Upper lobe of left lung (tissue), 6 donors: ENCODE results near the gene MEIKIN. TPM values are rescaled to one million over a fixed set of nuclear protein-coding genes. Genes with fewer than 3 reads are reported as not detected.

Experiments
- ATAC-seq, 2 donors: fragments of 200-7000 bp; cut with Tn5 transposase; one replicate each; pipeline ENCODE4 v1.9.1; 2022; ENCODE audit warnings: mild to moderate bottlenecking in 2 of 2, moderate library complexity in 2 of 2; ENCODE audit not compliant: low FRiP score in 2 of 2
- DNase-seq, 2 donors: peaks; one replicate each; pipeline ENCODE4 v3.0.0-alpha.2; 2019 to 2020
- H3K27ac ChIP-seq, 4 donors: fragments of 200-600 bp; sonication (generic); one replicate each; pipeline ENCODE4 v1.5.1; 2016 to 2019
- H3K27me3 ChIP-seq, 4 donors: fragments of 200-600 bp; sonication (generic); one replicate each; pipeline ENCODE4 v1.5.1; 2017 to 2019
- H3K36me3 ChIP-seq, 4 donors: fragments of 200-600 bp; sonication (generic); one replicate each; pipeline ENCODE4 v1.5.1; 2016 to 2019
- H3K4me1 ChIP-seq, 4 donors: fragments of 200-600 bp; sonication (generic); one replicate each; pipeline ENCODE4 v1.5.1; 2018 to 2019
- H3K4me3 ChIP-seq, 4 donors: fragments of 200-600 bp; sonication (generic); one replicate each; pipeline ENCODE4 v1.5.1; 2017 to 2019; ENCODE audit warnings: mild to moderate bottlenecking in 2 of 4, moderate library complexity in 1 of 4
- H3K9me3 ChIP-seq, 4 donors: fragments of 200-600 bp; sonication (generic); one replicate each; pipeline ENCODE4 v1.5.1; 2018 to 2019
- EP300 ChIP-seq, 4 donors: sonication (generic); formaldehyde crosslinking; IDR thresholded peaks; one replicate each; pipeline ENCODE4 v1.5.1; 2017; ENCODE audit warnings: antibody characterized with exemption in 4 of 4, control low read depth in 2 of 4
- POLR2A ChIP-seq, 4 donors: fragments of 450-650 bp; IDR thresholded peaks; one replicate each; pipeline ENCODE4 v1.5.1; 2016 to 2017; ENCODE audit warnings: antibody characterized with exemption in 4 of 4, mild to moderate bottlenecking in 2 of 4
- POLR2AphosphoS5 ChIP-seq, 2 donors: sonication (generic); formaldehyde crosslinking; IDR thresholded peaks; one replicate each; pipeline ENCODE4 v1.5.1; 2017; ENCODE audit warnings: antibody characterized with exemption in 2 of 2
- WGBS, 2 donors: methylation state at CpG; one replicate each; pipeline ENCODE4 v1.1.5; 2017 to 2018; 5-methylcytosine and 5-hydroxymethylcytosine counted together
- total RNA-seq, 6 donors: library from RNA; depleted of rRNA in 4 of 6; stranded (reverse); fragments of >200 nt in 4 of 6; gene quantifications; one replicate each; pipeline versions ENCODE4 v1.1.0 to v1.2.1, GENCODE V29; 2016 to 2021
- TF ChIP-seq, protein P1 (sequence below), 6 experiments: fragments of 450-650 bp in 4 of 6; fragments of 200-600 bp in 2 of 6; sonication (generic) in 2 of 6; IDR thresholded peaks; one replicate each; pipeline ENCODE4 v1.5.1; 2016 to 2019; ENCODE audit warnings: antibody characterized with exemption in 6 of 6
- donor health status: DM: no; HTN: no; CAD: no; lungs with moderate emphysema.
- donor health status: DM: no; HTN: yes; CAD: no; lungs with severe emphysema.

MEIKIN gene
- total RNA-seq, 6 donors from 2014 or later, result 0.77 TPM; not detected in 5

GRCh38 chr5:131818001-131818724 lies 127.3 kb downstream of the MEIKIN start:
- Histone ChIP-seq H3K27ac (no peak overlapping the region), H3K9me3 (no peaks in the 10 kb centered on the region), H3K4me1 (no peaks in the 10 kb centered on the region), H3K4me3 (no peak overlapping the region), H3K36me3 (no peaks in the 10 kb centered on the region), H3K27me3 (no peaks in the 10 kb centered on the region)
- no peak for ATAC-seq
- WGBS, 2 donors, result 86 to 88% methylated on average over 2 of the region's 2 CpGs
- no peak for TF ChIP-seq POLR2A (IDR thresholded peaks at IDR 0.05)
- DNase-seq, result no peak

- no peak for DNase-seq
- H3K27ac ChIP-seq, result no peak overlapping the region
- no peaks in the 10 kb centered on the region for H3K36me3 ChIP-seq
- H3K4me1 ChIP-seq, result no peaks in the 10 kb centered on the region
- no peak overlapping the region for H3K4me3 ChIP-seq
- no peaks in the 10 kb centered on the region for H3K9me3 ChIP-seq
- TF ChIP-seq, protein P1, sequence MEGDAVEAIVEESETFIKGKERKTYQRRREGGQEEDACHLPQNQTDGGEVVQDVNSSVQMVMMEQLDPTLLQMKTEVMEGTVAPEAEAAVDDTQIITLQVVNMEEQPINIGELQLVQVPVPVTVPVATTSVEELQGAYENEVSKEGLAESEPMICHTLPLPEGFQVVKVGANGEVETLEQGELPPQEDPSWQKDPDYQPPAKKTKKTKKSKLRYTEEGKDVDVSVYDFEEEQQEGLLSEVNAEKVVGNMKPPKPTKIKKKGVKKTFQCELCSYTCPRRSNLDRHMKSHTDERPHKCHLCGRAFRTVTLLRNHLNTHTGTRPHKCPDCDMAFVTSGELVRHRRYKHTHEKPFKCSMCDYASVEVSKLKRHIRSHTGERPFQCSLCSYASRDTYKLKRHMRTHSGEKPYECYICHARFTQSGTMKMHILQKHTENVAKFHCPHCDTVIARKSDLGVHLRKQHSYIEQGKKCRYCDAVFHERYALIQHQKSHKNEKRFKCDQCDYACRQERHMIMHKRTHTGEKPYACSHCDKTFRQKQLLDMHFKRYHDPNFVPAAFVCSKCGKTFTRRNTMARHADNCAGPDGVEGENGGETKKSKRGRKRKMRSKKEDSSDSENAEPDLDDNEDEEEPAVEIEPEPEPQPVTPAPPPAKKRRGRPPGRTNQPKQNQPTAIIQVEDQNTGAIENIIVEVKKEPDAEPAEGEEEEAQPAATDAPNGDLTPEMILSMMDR (IDR thresholded peaks at IDR 0.05), result no peak
- TF ChIP-seq POLR2A (IDR thresholded peaks at IDR 0.05), result no peak
- no peak for TF ChIP-seq POLR2AphosphoS5 (IDR thresholded peaks at IDR 0.05)
- TF ChIP-seq EP300 (IDR thresholded peaks at IDR 0.05), result no peak
- no peak for ATAC-seq
- 64 to 75% methylated on average over 2 of the region's 2 CpGs for WGBS, 2 donors
- H3K27me3 ChIP-seq, result no peaks in the 10 kb centered on the region
Observed at GRCh38 chr5:131814990-131815389, 130.5 kb downstream of the MEIKIN start.

DNA sequence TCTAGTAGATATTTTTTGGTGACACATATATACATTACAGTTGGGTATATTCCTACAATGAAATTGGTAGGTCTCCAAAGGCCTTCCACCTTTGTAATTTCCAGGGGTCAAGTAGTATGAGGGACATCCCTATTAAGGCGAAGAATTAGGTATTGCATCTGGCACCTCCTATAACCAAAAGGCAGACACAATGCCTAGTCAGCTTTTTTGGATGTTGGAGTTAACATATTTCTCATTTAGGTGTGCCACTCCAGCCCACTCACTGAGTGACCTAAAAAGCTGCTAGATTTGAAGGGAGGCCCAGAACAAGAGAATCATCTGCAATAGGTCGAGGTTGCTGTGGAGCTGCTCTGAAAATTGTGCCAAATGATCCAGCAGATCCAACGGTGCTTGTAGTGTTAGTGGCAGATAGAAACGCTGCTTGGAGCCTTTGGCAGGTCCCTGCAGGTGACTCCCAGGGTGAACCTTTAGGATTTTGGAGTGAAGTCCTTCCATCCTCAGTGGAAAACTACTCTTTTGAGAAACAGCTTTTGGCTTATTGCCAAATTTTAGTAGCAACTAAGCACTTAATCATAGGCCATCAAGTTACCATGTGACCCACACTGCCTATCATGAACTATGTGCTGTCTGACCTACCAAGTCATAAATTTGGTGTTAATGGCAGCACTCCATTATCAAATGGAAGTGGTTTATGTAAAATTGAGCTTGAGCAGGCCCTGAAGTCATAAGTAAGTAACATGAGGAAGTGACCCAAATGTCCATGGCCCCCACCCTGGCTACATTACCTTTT lies 132.9 kb downstream of the MEIKIN start:
- H3K4me3 ChIP-seq, result no peak overlapping the region
- H3K27me3 ChIP-seq, result no peaks in the 10 kb centered on the region
- DNase-seq, result no peak
- H3K9me3 ChIP-seq, result no peaks in the 10 kb centered on the region
- TF ChIP-seq POLR2AphosphoS5 (IDR thresholded peaks at IDR 0.05), result no peak
- TF ChIP-seq, protein P1 (IDR thresholded peaks at IDR 0.05), result no peak
- TF ChIP-seq POLR2A (IDR thresholded peaks at IDR 0.05), result no peak
- no peak for TF ChIP-seq EP300 (IDR thresholded peaks at IDR 0.05)
- no peaks in the 10 kb centered on the region for H3K36me3 ChIP-seq
- no peak overlapping the region for H3K27ac ChIP-seq
- no peaks in the 10 kb centered on the region for H3K4me1 ChIP-seq
- ATAC-seq, result no peak
- 77 to 84% methylated on average over 4 of the region's 4 CpGs for WGBS, 2 donors

GRCh38 chr5:131810510-131811249 lies 134.8 kb downstream of the MEIKIN start:
- 6 to 20% methylated on average over 3 of the region's 3 CpGs for WGBS, 2 donors
- no peak for TF ChIP-seq POLR2A (IDR thresholded peaks at IDR 0.05)
- no peak for TF ChIP-seq EP300 (IDR thresholded peaks at IDR 0.05)
- TF ChIP-seq, protein P1 (IDR thresholded peaks at IDR 0.05), result no peak
- TF ChIP-seq POLR2AphosphoS5 (IDR thresholded peaks at IDR 0.05), result no peak
- DNase-seq (no peak), ATAC-seq (no peak)
- Histone ChIP-seq H3K36me3 (no peaks in the 10 kb centered on the region), H3K27me3 (no peaks in the 10 kb centered on the region), H3K4me1 (no peaks in the 10 kb centered on the region), H3K27ac (no peak overlapping the region), H3K4me3 (no peak overlapping the region), H3K9me3 (no peaks in the 10 kb centered on the region)
